ENCODE measurements around the gene LRBA.

DNA sequence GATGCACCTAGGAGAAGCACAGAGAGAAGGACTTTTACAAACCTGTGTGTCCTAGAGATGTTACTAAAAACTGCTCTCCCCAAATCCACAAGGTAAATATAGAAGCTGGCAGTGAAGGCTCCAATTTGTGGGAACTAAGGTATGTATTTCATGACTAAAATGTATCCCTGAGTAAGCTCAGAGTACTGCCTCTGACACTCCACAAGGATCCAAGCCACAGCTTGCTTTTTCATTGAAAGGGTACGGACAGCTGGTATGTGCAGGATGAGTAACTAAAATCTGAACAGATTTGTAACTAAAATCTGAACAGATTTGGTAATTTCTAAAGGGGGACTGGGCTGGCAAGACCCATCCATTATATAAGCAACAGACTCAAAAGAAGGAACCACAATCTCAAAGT, 749.3 kb downstream of the LRBA start:
- TF ChIP-seq POLR2A (IDR thresholded peaks at IDR 0.05; ENCODE audit: low read depth, low read length): no peak
- TF ChIP-seq TAF1 (IDR thresholded peaks at IDR 0.05; ENCODE audit: borderline replicate concordance, low read depth, low read length): no peak

Data from GM12892 (cell line).